Loucy (cell line): ENCODE data around the gene PTGR3.

Source experiments
- H2AFZ ChIP-seq: fragments of 200-600 bp; sonication (generic); 2 replicates; pipeline ENCODE4 v1.6.0; 2016; ENCODE audit warnings: antibody characterized with exemption, mild to moderate bottlenecking, low read length, moderate library complexity
- H3F3A ChIP-seq: fragments of 200-600 bp; 2 replicates; pipeline ENCODE4 v1.6.0; 2016; ENCODE audit warnings: antibody characterized with exemption, low read depth, mild to moderate bottlenecking
- H3K27me3 ChIP-seq: fragments of 200-600 bp; sonication (generic); 2 replicates; pipeline ENCODE4 v1.6.1; 2014; ENCODE audit warnings: low read length, mild to moderate bottlenecking; ENCODE audit not compliant: insufficient read depth, poor library complexity, severe bottlenecking
- H3K36me3 ChIP-seq: fragments of 200-600 bp; sonication (generic); 2 replicates; pipeline ENCODE4 v1.6.1; 2016; ENCODE audit warnings: low read length; ENCODE audit not compliant: insufficient read depth
- H3K4me1 ChIP-seq: fragments of 200-600 bp; sonication (generic); 2 replicates; pipeline ENCODE4 v1.5.1; 2014; ENCODE audit warnings: low read length, mild to moderate bottlenecking; ENCODE audit not compliant: insufficient read depth, poor library complexity, severe bottlenecking
- H3K4me2 ChIP-seq: fragments of 200-600 bp; sonication (generic); 2 replicates; pipeline ENCODE4 v1.6.0; 2014; ENCODE audit warnings: antibody characterized with exemption, low read length, low read depth, mild to moderate bottlenecking; ENCODE audit not compliant: poor library complexity, severe bottlenecking
- H3K4me3 ChIP-seq: fragments of 200-600 bp; sonication (generic); 2 replicates; pipeline ENCODE4 v1.5.1; 2014; ENCODE audit warnings: low read length, mild to moderate bottlenecking, mixed read lengths; ENCODE audit not compliant: poor library complexity, severe bottlenecking
- H3K79me2 ChIP-seq: fragments of 200-600 bp; sonication (generic); 2 replicates; pipeline ENCODE4 v1.6.1; 2014; ENCODE audit warnings: low read length; ENCODE audit not compliant: insufficient read depth
- H3K9ac ChIP-seq: fragments of 200-600 bp; sonication (generic); 2 replicates; pipeline ENCODE4 v1.6.0; 2014; ENCODE audit warnings: mild to moderate bottlenecking, low read depth, low read length, moderate library complexity; ENCODE audit not compliant: poor library complexity, severe bottlenecking
- H3K9me2 ChIP-seq: fragments of 200-600 bp; sonication (generic); replicated peaks from 2 replicates; pipeline ENCODE4 v1.6.1; 2016; ENCODE audit warnings: low read depth, low read length, mixed read lengths
- H3K9me3 ChIP-seq: fragments of 200-600 bp; sonication (generic); 2 replicates; pipeline ENCODE4 v1.6.1; 2014; ENCODE audit warnings: mild to moderate bottlenecking, antibody characterized with exemption, low read length, low read depth; ENCODE audit not compliant: insufficient read depth
- H4K20me1 ChIP-seq: fragments of 200-600 bp; sonication (generic); 2 replicates; pipeline ENCODE4 v1.6.0; 2014; ENCODE audit warnings: antibody characterized with exemption, low read length, mild to moderate bottlenecking; ENCODE audit not compliant: insufficient read depth, poor library complexity, severe bottlenecking
- EZH2phosphoT487 ChIP-seq: fragments of 200-600 bp; IDR thresholded peaks from 2 replicates; pipeline ENCODE4 v1.6.1; 2018; ENCODE audit warnings: antibody characterized with exemption, mild to moderate bottlenecking, moderate library complexity, borderline replicate concordance
- TF ChIP-seq, protein P1 (sequence below): fragments of 200-600 bp; sonication (generic); conservative IDR thresholded peaks from 2 replicates; pipeline ENCODE4 v1.5.1; 2014; ENCODE audit warnings: mild to moderate bottlenecking, antibody characterized with exemption, low read length

Gene PTGR3

DNA sequence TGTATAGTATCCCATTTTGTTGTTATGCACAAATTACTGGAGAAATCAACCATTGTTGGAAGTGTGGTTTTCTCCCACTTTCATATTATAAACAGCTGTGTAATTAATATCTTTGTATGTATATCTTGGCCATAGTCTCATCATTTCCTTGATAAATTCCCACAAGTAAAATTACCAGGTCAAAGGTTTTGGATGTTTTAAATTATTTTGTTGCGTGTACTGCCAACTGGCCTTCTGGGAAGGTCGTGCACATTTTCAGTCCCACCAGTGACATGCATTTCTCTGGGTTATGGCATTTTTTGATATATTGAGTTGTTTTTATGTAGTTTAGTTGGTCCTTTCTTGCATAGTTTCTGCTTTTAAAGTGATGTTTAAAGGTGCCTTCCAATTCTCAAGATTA is 43.2 kb upstream of the PTGR3 start:
- H3K4me2 ChIP-seq, result no peak overlapping the region
- peaks cover 3% of the 10 kb centered on the region for H4K20me1 ChIP-seq

DNA sequence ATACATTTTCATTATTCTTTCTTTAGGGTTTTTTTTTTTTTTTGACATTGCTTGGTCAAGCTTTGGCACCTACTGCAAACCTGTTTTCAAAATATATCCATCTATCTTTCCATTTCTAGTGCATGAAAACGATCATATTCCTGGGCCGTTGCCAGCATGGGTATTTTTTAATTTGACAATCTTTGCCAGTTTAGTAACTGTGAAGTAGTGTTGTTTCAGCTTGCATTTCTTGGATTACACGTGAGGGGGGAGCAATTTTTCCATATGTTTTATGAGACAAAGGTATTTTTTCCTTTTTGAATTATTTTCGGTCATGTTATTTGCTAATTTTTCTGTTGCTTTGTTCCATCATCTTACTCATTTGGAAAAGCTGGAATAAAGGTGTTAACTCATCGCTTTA is 42.5 kb upstream of the PTGR3 start:
- peaks cover 34% of the 10 kb centered on the region for H3K4me1 ChIP-seq

More for the DNA sequence above, 43.2 kb upstream of the PTGR3 start:
- Histone ChIP-seq H3K4me3 (no peak overlapping the region), H2AFZ (no peak overlapping the region), H3F3A (0 out of 2 replicates have a peak, but pooled peaks cover 2% of the 10 kb centered on the region), H3K9me3 (no peaks in the 10 kb centered on the region), H3K79me2 (peaks cover 83% of the 10 kb centered on the region), H3K4me1 (peaks cover 28% of the 10 kb centered on the region), H3K9me2 (no peaks in the 10 kb centered on the region), H3K9ac (no peak overlapping the region), H3K36me3 (no peaks in the 10 kb centered on the region), H3K27me3 (no peaks in the 10 kb centered on the region)
- TF ChIP-seq, protein P1, sequence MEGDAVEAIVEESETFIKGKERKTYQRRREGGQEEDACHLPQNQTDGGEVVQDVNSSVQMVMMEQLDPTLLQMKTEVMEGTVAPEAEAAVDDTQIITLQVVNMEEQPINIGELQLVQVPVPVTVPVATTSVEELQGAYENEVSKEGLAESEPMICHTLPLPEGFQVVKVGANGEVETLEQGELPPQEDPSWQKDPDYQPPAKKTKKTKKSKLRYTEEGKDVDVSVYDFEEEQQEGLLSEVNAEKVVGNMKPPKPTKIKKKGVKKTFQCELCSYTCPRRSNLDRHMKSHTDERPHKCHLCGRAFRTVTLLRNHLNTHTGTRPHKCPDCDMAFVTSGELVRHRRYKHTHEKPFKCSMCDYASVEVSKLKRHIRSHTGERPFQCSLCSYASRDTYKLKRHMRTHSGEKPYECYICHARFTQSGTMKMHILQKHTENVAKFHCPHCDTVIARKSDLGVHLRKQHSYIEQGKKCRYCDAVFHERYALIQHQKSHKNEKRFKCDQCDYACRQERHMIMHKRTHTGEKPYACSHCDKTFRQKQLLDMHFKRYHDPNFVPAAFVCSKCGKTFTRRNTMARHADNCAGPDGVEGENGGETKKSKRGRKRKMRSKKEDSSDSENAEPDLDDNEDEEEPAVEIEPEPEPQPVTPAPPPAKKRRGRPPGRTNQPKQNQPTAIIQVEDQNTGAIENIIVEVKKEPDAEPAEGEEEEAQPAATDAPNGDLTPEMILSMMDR, result no peak
- TF ChIP-seq EZH2phosphoT487, result no peak

DNA sequence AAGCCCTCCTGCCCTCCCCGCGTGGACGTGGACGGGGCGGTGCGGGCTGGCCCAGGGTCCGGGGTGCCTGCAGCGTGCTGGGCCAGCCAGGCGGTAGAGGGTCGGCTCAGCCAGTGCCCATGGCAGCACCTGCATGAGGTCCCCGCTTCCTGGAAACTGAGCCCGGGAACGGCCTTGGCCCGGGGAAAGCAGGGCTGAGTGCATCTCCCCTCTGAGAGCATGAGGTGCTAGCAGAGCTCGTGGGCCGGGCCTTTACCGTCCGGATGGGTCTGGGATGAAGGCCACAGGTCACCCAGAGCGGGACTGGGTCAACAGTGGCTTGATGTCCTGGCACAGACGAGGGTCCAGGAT is 41.5 kb upstream of the PTGR3 start:
- no peak overlapping the region for H3K4me3 ChIP-seq
- 0 out of 2 replicates have a peak, but pooled peaks cover 2% of the 10 kb centered on the region for H3F3A ChIP-seq

More for the DNA sequence above, 42.5 kb upstream of the PTGR3 start:
- H3K9me3 ChIP-seq, result no peaks in the 10 kb centered on the region
- TF ChIP-seq, protein P1, result no peak
- H3K9ac ChIP-seq, result no peak overlapping the region
- no peaks in the 10 kb centered on the region for H3K9me2 ChIP-seq
- peaks cover 3% of the 10 kb centered on the region for H4K20me1 ChIP-seq
- H3K4me3 ChIP-seq, result no peak overlapping the region
- no peaks in the 10 kb centered on the region for H3K27me3 ChIP-seq
- H3K36me3 ChIP-seq, result no peaks in the 10 kb centered on the region
- 0 out of 2 replicates have a peak, but pooled peaks cover 2% of the 10 kb centered on the region for H3F3A ChIP-seq
- peaks cover 83% of the 10 kb centered on the region for H3K79me2 ChIP-seq
- no peak overlapping the region for H2AFZ ChIP-seq
- H3K4me2 ChIP-seq, result no peak overlapping the region

More for the DNA sequence above, 41.5 kb upstream of the PTGR3 start:
- Histone ChIP-seq H2AFZ (no peak overlapping the region), H3K79me2 (peaks cover 86% of the 10 kb centered on the region), H3K9me3 (no peaks in the 10 kb centered on the region), H3K4me2 (no peak overlapping the region), H4K20me1 (no peaks in the 10 kb centered on the region), H3K4me1 (peaks cover 34% of the 10 kb centered on the region), H3K27me3 (no peaks in the 10 kb centered on the region), H3K36me3 (no peaks in the 10 kb centered on the region), H3K9ac (no peak overlapping the region), H3K9me2 (no peaks in the 10 kb centered on the region)
- TF ChIP-seq, protein P1, result no peak
- TF ChIP-seq EZH2phosphoT487, result no peak
